ENCODE measurements around the gene CEP295NL. TPM values are rescaled to one million over a fixed set of nuclear protein-coding genes. Genes with fewer than 3 reads are reported as not detected.

Gene CEP295NL
- total RNA-seq = 0.69 and 1.5 TPM in 2 replicates

- DNase-seq (ENCODE audit: low read depth) = peak; percentile 74
Measured at GRCh38 chr17:78903101-78903779, at the start of gene CEP295NL. CEP295NL (minus strand) TSS chr17:78903201; CDS start chr17:78901828, 1,373 bp downstream.

- DNase-seq (ENCODE audit: low read depth) = no peak
Measured at GRCh38 chr17:78952706-78953105, 49.7 kb upstream of the CEP295NL start.

- DNase-seq (ENCODE audit: low read depth) = no peak
Measured at GRCh38 chr17:78951967-78952551, 49.1 kb upstream of the CEP295NL start.

GRCh38 chr17:78950870-78951269, 47.9 kb upstream of the CEP295NL start:
- DNase-seq (ENCODE audit: low read depth) = no peak

- DNase-seq (ENCODE audit: low read depth) = peak; percentile 73
Measured at GRCh38 chr17:78947235-78948149, 44.5 kb upstream of the CEP295NL start.

- no peak for DNase-seq (ENCODE audit: low read depth)
Measured at GRCh38 chr17:78946631-78947030, 43.6 kb upstream of the CEP295NL start.

GRCh38 chr17:78946131-78946530, 43.1 kb upstream of the CEP295NL start:
- no peak for DNase-seq (ENCODE audit: low read depth)

GRCh38 chr17:78945455-78945854, 42.5 kb upstream of the CEP295NL start:
- peak; percentile 58 for DNase-seq (ENCODE audit: low read depth)

- DNase-seq (ENCODE audit: low read depth) = no peak
Measured at GRCh38 chr17:78944956-78945355, 42.0 kb upstream of the CEP295NL start.

GRCh38 chr17:78944026-78944425, 41.0 kb upstream of the CEP295NL start:
- no peak for DNase-seq (ENCODE audit: low read depth)

- no peak for DNase-seq (ENCODE audit: low read depth)
Measured at GRCh38 chr17:78940708-78941107, 37.7 kb upstream of the CEP295NL start.

GRCh38 chr17:78940258-78940657, 37.3 kb upstream of the CEP295NL start:
- DNase-seq (ENCODE audit: low read depth) = no peak

GRCh38 chr17:78939615-78940014, 36.6 kb upstream of the CEP295NL start:
- DNase-seq (ENCODE audit: low read depth) = no peak

GRCh38 chr17:78937561-78937960, 34.6 kb upstream of the CEP295NL start:
- no peak for DNase-seq (ENCODE audit: low read depth)

GRCh38 chr17:78935419-78936323, 32.7 kb upstream of the CEP295NL start:
- DNase-seq (ENCODE audit: low read depth) = peak; percentile 80

GRCh38 chr17:78934681-78935418, 31.8 kb upstream of the CEP295NL start:
- DNase-seq (ENCODE audit: low read depth) = peak; percentile 47

- peak; percentile 83 for DNase-seq (ENCODE audit: low read depth)
Measured at GRCh38 chr17:78933959-78934568, 31.1 kb upstream of the CEP295NL start.

- peak; percentile 97 for DNase-seq (ENCODE audit: low read depth)
Measured at GRCh38 chr17:78933025-78933958, 30.3 kb upstream of the CEP295NL start.
